GM19240 (cell line): ENCODE measurements around the gene PICALM.
"Not testable (repeated sequence)": the region's sequence is repeated elsewhere in the genome, so short reads cannot be mapped to it uniquely, and the experiment has no call there.

Experiments used
- DNase-seq: peaks from one replicate; pipeline ENCODE4 v3.0.0; 2011; ENCODE audit warnings: low spot score; ENCODE audit not compliant: insufficient read length

Gene PICALM

DNA sequence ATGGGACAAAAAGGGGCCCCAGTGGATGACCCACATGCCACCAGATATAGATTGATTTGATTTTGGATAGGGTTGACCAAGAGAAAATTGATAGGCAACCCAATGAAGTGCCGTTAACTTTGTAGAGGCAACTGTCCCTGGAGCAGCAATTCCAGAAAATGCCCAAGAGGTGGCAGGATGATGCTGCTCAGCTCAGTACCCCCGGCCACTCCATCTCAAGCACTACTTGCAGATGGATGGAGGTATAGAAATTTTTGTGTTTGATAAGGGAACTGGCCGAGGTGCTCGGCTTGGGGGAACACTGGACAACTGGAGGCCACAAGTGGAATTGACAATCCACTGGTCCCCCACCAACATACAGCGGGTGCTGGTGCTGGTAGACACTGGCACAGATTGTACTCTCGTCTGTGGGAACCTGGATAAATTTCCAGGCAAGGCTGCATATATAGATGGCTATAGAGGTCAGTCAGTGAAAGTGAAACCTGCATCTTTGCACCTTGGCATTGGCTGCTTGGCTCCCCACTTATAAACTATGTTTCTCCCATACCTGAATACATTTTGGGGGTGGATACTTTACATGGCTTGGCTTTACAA lies 127.4 kb downstream of the PICALM start:
- DNase-seq, result peak; percentile 16

- DNase-seq, result no peak
These were observed 129.5 kb downstream of the PICALM start for GRCh38 chr11:85939099-85940015.

DNA sequence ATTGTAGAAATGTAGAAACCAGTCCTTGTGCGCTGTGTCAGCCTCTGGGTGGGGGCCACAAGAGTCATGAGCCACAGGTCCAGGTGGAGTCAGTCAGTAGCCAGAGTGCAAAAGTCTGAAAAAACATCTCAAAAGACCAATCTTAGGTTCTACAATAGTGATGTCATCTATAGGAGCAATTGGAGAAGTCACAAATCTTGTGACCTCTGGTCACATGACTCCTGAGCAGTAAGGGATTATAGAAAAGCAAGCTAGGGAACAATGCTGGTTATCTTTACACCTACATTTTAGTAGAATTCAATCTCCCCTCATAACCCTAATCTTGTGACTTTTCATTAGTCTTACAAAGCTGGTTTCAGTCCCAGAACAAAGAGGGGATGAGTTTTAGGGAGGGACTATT lies 131.0 kb downstream of the PICALM start:
- DNase-seq, result no peak

GRCh38 chr11:85935751-85936150 lies 133.1 kb downstream of the PICALM start:
- no peak for DNase-seq

- DNase-seq, result no peak
These were observed 134.2 kb downstream of the PICALM start for GRCh38 chr11:85934596-85935169.

DNA sequence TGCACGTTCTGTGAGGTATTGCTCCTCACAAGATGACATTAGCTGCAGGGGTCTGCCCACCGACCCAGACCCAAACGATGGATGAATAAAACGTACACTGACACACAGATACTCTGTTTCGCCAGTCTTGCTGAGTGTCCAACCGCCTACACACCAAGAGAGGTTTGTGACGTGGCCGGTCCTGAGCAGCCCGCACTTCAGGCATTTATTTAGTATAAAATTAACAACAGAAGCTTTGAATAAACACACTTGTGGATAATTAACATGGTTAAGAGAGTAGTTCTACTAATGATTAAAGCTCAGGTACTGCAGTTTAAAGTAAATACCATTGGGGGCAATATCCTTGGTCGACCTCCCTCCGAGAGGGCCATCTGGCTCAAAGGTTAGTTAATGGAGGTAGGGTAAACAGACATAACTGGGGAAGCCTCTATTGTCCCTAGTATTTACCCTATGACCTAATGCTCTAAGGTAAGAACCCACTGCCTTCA lies 138.0 kb downstream of the PICALM start:
- no peak for DNase-seq

GRCh38 chr11:85926653-85927214 lies 142.2 kb downstream of the PICALM start:
- not testable (repeated sequence) for DNase-seq

DNA sequence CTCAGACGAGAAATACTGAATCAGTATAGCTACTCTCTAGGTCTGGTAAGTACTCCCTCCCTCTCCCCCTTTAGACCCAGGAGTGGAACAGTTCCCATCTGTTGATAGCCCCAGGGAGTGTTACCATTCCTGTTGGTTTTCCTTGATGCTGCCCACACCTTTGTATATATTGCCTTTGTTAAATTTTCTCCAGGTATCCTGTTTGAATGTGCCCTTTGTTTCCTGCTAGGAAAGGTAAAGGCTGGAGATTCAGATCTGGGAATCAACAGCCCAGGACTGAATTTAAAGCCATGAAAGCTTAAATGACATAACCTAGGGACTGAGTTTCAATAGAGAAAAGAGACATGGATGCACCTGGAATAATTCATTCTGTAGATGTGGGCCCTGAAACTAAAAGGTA lies 145.4 kb downstream of the PICALM start:
- DNase-seq, result no peak

- DNase-seq, result no peak
These were observed 146.5 kb downstream of the PICALM start for GRCh38 chr11:85922367-85922766.

DNA sequence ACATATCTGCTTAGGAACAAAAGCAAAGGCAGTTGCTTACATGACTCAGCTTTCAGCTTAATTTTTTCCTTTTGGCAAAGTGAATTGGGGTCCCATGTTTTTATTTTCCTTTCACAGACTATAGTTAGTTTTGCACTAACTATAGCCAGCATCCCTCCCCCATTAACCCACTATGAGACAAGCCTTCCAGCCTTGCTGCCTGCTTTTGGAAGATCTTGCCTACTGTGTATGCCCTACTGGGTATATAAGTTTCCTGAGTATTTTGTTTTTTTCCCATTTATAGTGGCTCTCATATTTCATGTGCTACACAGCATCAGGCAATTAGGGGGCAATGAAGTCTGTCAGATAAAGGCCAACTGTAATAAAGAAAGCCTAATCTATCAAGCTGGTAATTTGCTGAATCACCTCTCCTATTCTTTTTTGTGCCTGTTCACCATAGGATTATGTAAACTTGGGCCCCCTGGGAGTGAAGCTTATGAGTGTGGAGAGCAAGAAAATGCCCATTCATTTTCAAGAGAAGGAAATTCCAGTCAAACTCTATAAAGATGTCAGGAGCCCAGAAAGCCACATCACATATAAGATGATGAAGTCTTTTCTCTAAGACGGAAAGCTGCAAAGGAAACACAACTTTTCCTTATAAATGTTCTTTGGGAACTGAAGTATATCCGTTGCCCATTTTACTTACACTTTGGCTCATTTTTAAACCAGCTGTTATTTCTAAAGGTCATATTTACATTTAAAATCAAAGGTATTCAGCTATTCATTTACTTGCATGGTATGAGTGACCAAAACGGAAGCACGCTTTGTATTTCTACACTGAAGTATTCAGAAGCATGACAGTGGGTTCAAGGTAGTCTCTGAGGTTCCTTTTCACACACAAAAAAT lies 149.7 kb downstream of the PICALM start:
- DNase-seq, result no peak

GRCh38 chr11:85914425-85914824 lies 154.5 kb downstream of the PICALM start:
- no peak for DNase-seq

GRCh38 chr11:85913513-85913912 lies 155.4 kb downstream of the PICALM start:
- DNase-seq, result no peak

- DNase-seq, result no peak
These were observed 156.5 kb downstream of the PICALM start for GRCh38 chr11:85912414-85912813.
